GM12872 (cell line): Measurements from ENCODE around the gene KIAA1671.

Source experiments
- TF ChIP-seq, protein P1 (sequence below): IDR thresholded peaks from 3 replicates; pipeline ENCODE4 v1.5.1; 2011; ENCODE audit warnings: low read depth, mild to moderate bottlenecking, low read length, moderate library complexity; ENCODE audit not compliant: insufficient read depth

Gene KIAA1671

DNA sequence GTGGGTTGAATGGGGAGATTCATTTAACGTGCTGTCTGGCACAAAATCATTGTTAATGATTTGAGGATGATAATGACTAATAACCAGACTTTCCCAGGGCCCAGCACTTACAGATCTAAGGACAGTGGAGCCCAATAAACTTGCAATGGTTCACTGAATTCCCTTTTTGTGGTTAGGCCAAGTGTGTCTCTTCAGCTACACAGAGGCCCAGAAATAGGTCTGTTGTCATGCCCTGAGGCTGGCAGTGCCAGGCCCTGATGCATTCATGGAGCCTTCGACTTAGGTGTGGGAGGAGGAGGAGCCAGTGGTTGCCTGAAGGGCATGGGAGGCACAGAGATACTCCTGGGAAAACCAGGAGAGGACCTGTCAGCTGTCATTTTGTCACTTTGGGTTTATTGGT, 56.1 kb downstream of the KIAA1671 start:
- TF ChIP-seq, protein P1, sequence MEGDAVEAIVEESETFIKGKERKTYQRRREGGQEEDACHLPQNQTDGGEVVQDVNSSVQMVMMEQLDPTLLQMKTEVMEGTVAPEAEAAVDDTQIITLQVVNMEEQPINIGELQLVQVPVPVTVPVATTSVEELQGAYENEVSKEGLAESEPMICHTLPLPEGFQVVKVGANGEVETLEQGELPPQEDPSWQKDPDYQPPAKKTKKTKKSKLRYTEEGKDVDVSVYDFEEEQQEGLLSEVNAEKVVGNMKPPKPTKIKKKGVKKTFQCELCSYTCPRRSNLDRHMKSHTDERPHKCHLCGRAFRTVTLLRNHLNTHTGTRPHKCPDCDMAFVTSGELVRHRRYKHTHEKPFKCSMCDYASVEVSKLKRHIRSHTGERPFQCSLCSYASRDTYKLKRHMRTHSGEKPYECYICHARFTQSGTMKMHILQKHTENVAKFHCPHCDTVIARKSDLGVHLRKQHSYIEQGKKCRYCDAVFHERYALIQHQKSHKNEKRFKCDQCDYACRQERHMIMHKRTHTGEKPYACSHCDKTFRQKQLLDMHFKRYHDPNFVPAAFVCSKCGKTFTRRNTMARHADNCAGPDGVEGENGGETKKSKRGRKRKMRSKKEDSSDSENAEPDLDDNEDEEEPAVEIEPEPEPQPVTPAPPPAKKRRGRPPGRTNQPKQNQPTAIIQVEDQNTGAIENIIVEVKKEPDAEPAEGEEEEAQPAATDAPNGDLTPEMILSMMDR: no peak

DNA sequence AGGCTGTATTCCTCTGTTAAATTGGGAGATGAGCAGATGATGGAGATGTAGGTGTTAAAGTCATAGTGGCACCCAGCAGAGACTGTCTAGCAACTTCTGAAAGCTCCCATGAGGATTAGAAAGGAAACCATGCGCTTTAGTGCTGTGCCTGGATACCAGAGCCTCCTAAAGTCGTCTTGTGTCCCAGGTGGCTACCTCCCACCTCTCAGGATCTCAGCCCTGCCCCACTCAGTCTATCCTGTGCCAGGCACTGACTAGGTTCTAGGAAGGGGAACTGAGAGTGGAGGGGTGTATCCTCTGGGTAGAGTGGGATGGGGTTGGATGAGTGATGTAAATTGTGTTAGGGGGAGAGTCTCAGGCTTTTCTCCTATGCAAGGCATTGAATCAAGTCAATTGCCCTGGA, 60.2 kb downstream of the KIAA1671 start:
- TF ChIP-seq, protein P1: no peak

DNA sequence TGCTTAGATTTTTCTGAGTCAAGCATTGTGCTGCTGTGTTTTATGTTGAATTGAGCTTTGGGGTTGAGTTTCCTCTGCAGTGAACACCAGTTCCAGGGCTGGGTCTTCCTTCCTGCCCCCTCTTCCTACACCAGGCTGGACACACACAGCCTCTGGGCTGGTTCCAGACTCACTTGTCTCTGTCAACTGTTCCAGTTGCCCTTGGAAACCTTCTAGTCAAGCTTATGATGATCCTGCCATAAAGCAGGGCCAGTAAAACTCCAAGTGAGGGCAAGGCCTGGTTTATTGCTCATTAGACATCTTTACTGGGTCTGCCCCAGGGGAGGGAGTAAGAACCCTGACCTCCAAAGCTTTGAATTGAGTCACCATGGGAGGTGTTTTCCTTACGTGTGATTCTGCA, 61.1 kb downstream of the KIAA1671 start:
- TF ChIP-seq, protein P1: no peak

DNA sequence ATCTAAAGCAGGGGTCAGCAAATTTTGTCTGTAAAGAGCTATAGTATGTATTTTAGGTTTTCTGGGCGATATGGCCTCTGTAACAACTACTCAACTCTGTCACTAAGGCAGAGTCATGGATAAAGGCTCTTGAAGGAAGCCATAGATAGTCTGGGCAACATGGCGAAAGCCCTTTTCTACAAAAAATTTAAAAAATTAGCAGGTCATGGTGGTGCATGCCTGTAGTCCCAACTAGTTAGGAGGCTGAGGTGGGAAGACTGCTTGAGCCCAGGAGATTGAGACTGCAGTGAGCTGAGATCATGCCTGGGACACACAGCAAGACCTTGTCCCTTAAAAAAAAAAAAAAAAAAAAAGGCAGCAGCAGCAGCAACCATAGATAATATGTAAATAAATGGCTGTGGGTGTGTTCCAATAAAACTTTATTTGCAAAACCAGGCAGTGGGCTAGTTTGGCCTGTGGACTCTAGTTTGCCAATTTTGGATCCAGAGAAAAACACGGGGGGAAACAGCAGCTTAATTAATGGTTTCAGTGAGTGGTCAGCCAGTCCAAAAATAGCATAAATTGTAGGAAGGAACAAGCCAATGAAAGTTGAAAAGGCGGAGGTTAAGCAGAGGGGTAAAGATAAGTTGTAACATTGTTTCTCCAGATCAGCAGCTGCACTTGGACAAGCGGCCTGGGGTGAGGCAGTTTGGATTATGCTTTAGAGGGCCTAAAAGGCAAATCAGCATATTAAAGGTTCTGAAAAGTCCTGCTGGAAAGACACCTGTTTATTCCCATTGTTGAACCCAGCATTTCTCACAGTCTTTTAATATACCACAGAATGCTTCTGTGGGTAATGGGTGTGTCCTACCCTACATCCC, 62.6 kb downstream of the KIAA1671 start:
- TF ChIP-seq, protein P1: no peak

DNA sequence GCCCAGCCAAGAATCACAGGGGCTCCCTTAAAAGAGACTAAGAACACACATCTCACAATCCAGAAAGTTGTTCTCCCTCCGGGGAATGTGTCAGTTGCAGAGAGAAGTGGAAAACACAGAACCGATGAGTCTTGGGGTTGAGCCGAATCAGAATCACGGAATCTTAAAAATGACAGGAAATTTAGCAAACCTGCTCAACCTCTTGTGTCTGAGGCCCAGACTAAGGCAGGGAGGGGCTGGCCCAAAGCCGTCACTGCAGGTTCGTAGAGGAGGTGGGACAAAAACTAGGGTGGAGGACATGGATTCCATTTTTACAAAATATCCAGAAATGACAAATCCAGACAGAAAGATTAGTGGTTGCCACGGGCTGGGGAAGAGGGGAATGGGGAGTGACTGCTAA, 63.8 kb downstream of the KIAA1671 start:
- TF ChIP-seq, protein P1: no peak

DNA sequence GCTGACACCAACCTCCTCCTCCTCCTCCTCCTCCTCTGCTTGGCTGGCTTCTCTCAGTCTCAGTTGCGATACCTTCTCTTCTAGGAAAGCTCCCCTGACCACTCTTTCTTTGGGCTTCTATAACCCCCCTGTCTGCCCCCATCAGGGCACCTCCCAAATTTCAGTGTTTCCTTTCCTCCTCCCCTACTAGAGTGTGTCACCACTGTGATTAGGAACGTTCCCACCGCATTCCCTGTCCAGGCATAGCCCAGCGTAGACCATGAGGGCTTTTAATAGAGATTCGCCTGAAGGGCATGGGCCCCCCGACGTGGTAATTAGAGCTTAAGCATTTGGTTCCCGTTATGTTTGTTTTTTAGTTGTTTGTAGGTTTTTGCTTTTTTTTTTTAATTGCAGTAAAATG, 65.5 kb downstream of the KIAA1671 start:
- TF ChIP-seq, protein P1: no peak

DNA sequence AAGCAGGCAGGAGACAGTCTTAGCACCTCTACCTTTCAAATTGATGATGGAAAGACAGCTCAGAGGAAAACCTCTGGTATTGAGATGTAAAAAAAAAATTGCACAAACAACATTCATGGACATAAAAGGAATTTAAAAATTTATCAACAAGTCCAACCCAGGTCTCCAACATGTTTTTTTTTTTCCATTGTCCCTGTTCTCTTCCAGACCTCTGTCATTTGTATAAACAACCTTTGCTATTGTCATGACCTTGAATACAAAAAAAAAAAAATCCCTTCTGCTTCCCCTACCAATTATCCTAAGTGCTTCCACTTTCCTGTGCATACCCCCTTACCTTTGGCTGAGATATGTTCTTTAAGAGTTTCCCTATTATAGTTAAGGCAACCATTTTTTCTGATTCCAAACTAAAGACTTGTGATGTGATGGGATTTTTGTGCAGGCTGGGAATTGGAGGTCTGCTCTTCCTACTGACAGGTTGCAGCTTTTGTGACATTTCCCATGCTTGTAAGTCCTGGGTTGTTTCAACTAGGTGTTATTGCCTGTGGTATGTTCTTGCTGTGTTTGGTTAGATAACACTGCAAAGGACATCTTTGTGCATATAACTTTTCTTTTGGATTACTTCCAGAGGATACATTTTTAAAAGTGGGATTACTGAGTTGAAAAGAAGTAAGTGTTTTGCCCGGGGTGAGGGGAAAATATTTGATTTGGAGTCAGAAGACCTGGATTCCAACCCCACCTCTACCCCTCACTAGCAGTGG, 67.1 kb downstream of the KIAA1671 start:
- TF ChIP-seq, protein P1: no peak
